IMR-90 (cell line): ENCODE results near the gene MYO1D. TPM values are rescaled to one million over a fixed set of nuclear protein-coding genes. Genes with fewer than 3 reads are reported as not detected.

Experiments
- ATAC-seq: fragments of 200-7000 bp; cut with Tn5 transposase; 2 replicates; pipeline ENCODE4 v1.9.1; 2020; ENCODE audit warnings: low read depth, mild to moderate bottlenecking, moderate library complexity
- BruUV-seq: library from RNA; stranded (reverse); fragments of 400-500 nt; replicated peaks from 2 replicates; lab custom pipeline; 2021; lab: Mats Ljungman, UMichigan
- CTCF ChIA-PET: fragments of 300-600 bp; formaldehyde crosslinking; extraction: SDS; loops from one replicate; lab custom pipeline; 2021; ENCODE audit warnings: antibody characterized with exemption; lab: Yijun Ruan, JAX
- POLR2A ChIA-PET: fragments of 300-600 bp; sonication (Branson Sonifier 250); formaldehyde crosslinking; loops from one replicate; lab custom pipeline; 2022; ENCODE audit warnings: antibody characterized with exemption; ENCODE audit not compliant: unreplicated experiment; lab: Charles Lee
- DNase-seq: peaks from one replicate; pipeline ENCODE4 v3.0.0; 2013
- H2AFZ ChIP-seq: replicated peaks from 2 replicates; pipeline ENCODE3; 2013; ENCODE audit warnings: low read length, mild to moderate bottlenecking; ENCODE audit not compliant: poor library complexity
- H2AK5ac ChIP-seq: 2 replicates; pipeline ENCODE4 v1.6.1; 2013; ENCODE audit warnings: low read depth, low read length, inconsistent platforms
- H2AK9ac ChIP-seq: replicated peaks from 2 replicates; pipeline ENCODE3; 2013; ENCODE audit warnings: mild to moderate bottlenecking, low read depth, low read length, moderate library complexity; ENCODE audit not compliant: poor library complexity
- H2BK120ac ChIP-seq: 2 replicates; pipeline ENCODE4 v1.6.1; 2013; ENCODE audit warnings: low read depth, low read length, inconsistent platforms
- H2BK15ac ChIP-seq: 3 replicates; pipeline ENCODE4 v1.6.1; 2013; ENCODE audit warnings: low read depth, low read length, inconsistent platforms
- H2BK20ac ChIP-seq: 2 replicates; pipeline ENCODE4 v1.6.1; 2013; ENCODE audit warnings: low read depth, mild to moderate bottlenecking, inconsistent platforms, low read length, moderate library complexity
- H2BK5ac ChIP-seq: 2 replicates; pipeline ENCODE4 v1.6.1; 2013; ENCODE audit warnings: mild to moderate bottlenecking, low read depth, low read length, inconsistent platforms; ENCODE audit not compliant: poor library complexity, severe bottlenecking
- H3K14ac ChIP-seq: replicated peaks from 2 replicates; pipeline ENCODE4 v1.6.1; 2013; ENCODE audit warnings: low read depth, low read length, inconsistent platforms
- H3K18ac ChIP-seq: 2 replicates; pipeline ENCODE4 v1.6.1; 2013; ENCODE audit warnings: low read depth, low read length, control low read depth
- H3K23ac ChIP-seq: 2 replicates; pipeline ENCODE4 v1.6.1; 2013; ENCODE audit warnings: low read depth, low read length, inconsistent platforms
- H3K27ac ChIP-seq: 2 replicates; pipeline ENCODE4 v1.5.1; 2013; ENCODE audit warnings: mild to moderate bottlenecking, control low read depth, low read length; ENCODE audit not compliant: insufficient read depth
- H3K27me3 ChIP-seq: 2 replicates; pipeline ENCODE4 v1.6.1; 2013; ENCODE audit warnings: low read length; ENCODE audit not compliant: control insufficient read depth, insufficient read depth
- H3K36me3 ChIP-seq: 2 replicates; pipeline ENCODE4 v1.6.1; 2013; ENCODE audit warnings: low read length, mixed read lengths; ENCODE audit not compliant: control insufficient read depth, insufficient read depth
- H3K4ac ChIP-seq: 2 replicates; pipeline ENCODE4 v1.6.1; 2013; ENCODE audit warnings: low read depth, low read length, inconsistent platforms
- H3K4me1 ChIP-seq: 2 replicates; pipeline ENCODE4 v1.6.1; 2013; ENCODE audit warnings: low read length, mixed read lengths; ENCODE audit not compliant: control insufficient read depth, insufficient read depth
- H3K4me2 ChIP-seq: 2 replicates; pipeline ENCODE4 v1.6.1; 2013; ENCODE audit warnings: low read depth, mild to moderate bottlenecking, control low read depth, low read length, moderate library complexity
- H3K4me3 ChIP-seq: 2 replicates; pipeline ENCODE4 v1.5.1; 2013; ENCODE audit warnings: low read depth, mild to moderate bottlenecking, control low read depth, low read length, moderate library complexity; ENCODE audit not compliant: insufficient read depth
- H3K56ac ChIP-seq: 2 replicates; pipeline ENCODE4 v1.6.1; 2013; ENCODE audit warnings: low read length, inconsistent platforms; ENCODE audit not compliant: insufficient read depth; ENCODE audit errors: extremely low read depth
- H3K79me1 ChIP-seq, 2 experiments: 2 replicates each; pipeline ENCODE4 v1.6.1; 2013; ENCODE audit warnings: low read length in 2 of 2, inconsistent platforms in 1 of 2, low read depth in 1 of 2
- H3K9ac ChIP-seq: 2 replicates; pipeline ENCODE4 v1.6.1; 2013; ENCODE audit warnings: low read depth, low read length, control low read depth
- H3K9me1 ChIP-seq: 2 replicates; pipeline ENCODE4 v1.6.1; 2013; ENCODE audit warnings: low read length, inconsistent platforms; ENCODE audit not compliant: insufficient read depth
- H3K9me3 ChIP-seq: 2 replicates; pipeline ENCODE4 v1.6.1; 2013; ENCODE audit warnings: low read length; ENCODE audit not compliant: control insufficient read depth, insufficient read depth
- H4K20me1 ChIP-seq: 2 replicates; pipeline ENCODE4 v1.6.1; 2013; ENCODE audit warnings: low read length, inconsistent platforms; ENCODE audit not compliant: insufficient read depth
- H4K5ac ChIP-seq: 2 replicates; pipeline ENCODE4 v1.6.1; 2013; ENCODE audit warnings: mild to moderate bottlenecking, low read depth, low read length, control low read depth
- H4K8ac ChIP-seq, 2 experiments: 2 replicates each; pipeline ENCODE4 v1.6.1; 2013; ENCODE audit warnings: low read depth in 2 of 2, low read length in 2 of 2, control low read depth in 1 of 2, inconsistent platforms in 1 of 2
- H4K91ac ChIP-seq: 2 replicates; pipeline ENCODE4 v1.6.1; 2013; ENCODE audit warnings: low read depth, low read length, inconsistent platforms; ENCODE audit not compliant: insufficient read depth
- BHLHE40 ChIP-seq: fragments of 150-350 bp; IDR thresholded peaks from 2 replicates; pipeline ENCODE4 v1.6.1; 2016; ENCODE audit warnings: mild to moderate bottlenecking, low read depth, low read length
- CEBPB ChIP-seq: IDR thresholded peaks from 2 replicates; pipeline ENCODE4 v1.6.1; 2012; ENCODE audit warnings: low read depth, low read length, improper control_type of control experiment
- CHD1 ChIP-seq: IDR thresholded peaks from 2 replicates; pipeline ENCODE4 v1.6.1; 2012; ENCODE audit warnings: low read depth, low read length, improper control_type of control experiment
- CTCF ChIP-seq: conservative IDR thresholded peaks from 2 replicates; pipeline ENCODE4 v1.5.1; 2012; ENCODE audit warnings: mild to moderate bottlenecking, low read depth, low read length, improper control_type of control experiment
- ELK1 ChIP-seq: fragments of 150-350 bp; IDR thresholded peaks from 2 replicates; pipeline ENCODE4 v1.6.1; 2016; ENCODE audit warnings: low read depth, mild to moderate bottlenecking, low read length, moderate library complexity, borderline replicate concordance
- FOS ChIP-seq: fragments of 150-350 bp; IDR thresholded peaks from 2 replicates; pipeline ENCODE4 v1.6.1; 2016; ENCODE audit warnings: low read depth, low read length
- MAFK ChIP-seq: IDR thresholded peaks from 2 replicates; pipeline ENCODE4 v1.6.1; 2012; ENCODE audit warnings: low read depth, low read length, improper control_type of control experiment
- MAZ ChIP-seq: IDR thresholded peaks from 2 replicates; pipeline ENCODE4 v1.6.1; 2012; ENCODE audit warnings: low read depth, mild to moderate bottlenecking, low read length, improper control_type of control experiment, moderate library complexity, borderline replicate concordance
- MXI1 ChIP-seq: IDR thresholded peaks from 2 replicates; pipeline ENCODE4 v1.6.1; 2012; ENCODE audit warnings: low read depth, mild to moderate bottlenecking, low read length, moderate library complexity, borderline replicate concordance
- NFE2L2 ChIP-seq: fragments of 150-350 bp; IDR thresholded peaks from 2 replicates; pipeline ENCODE4 v1.6.1; 2016; ENCODE audit warnings: low read depth, mild to moderate bottlenecking, low read length
- POLR2A ChIP-seq: IDR thresholded peaks from 2 replicates; pipeline ENCODE4 v1.6.1; 2012; ENCODE audit warnings: mild to moderate bottlenecking, low read depth, low read length
- RAD21 ChIP-seq: IDR thresholded peaks from 2 replicates; pipeline ENCODE4 v1.6.1; 2012; ENCODE audit warnings: low read length, improper control_type of control experiment
- RCOR1 ChIP-seq: IDR thresholded peaks from 2 replicates; pipeline ENCODE4 v1.6.1; 2012; ENCODE audit warnings: mild to moderate bottlenecking, low read length, improper control_type of control experiment; ENCODE audit not compliant: insufficient replicate concordance
- RFX5 ChIP-seq: IDR thresholded peaks from 2 replicates; pipeline ENCODE4 v1.8.0; 2012; ENCODE audit warnings: low read depth, mild to moderate bottlenecking, low read length, moderate library complexity
- SMC3 ChIP-seq: fragments of 150-350 bp; IDR thresholded peaks from 2 replicates; pipeline ENCODE4 v1.6.1; 2016; ENCODE audit warnings: low read depth, mild to moderate bottlenecking, antibody characterized with exemption, low read length, moderate library complexity
- WGBS, 2 experiments: methylation state at CpG; one replicate each; pipeline versions ENCODE4 v1.1.5 to v1.1.7; 2013; ENCODE audit warnings: missing lambda C conversion rate in 2 of 2; ENCODE audit not compliant: insufficient read length in 1 of 2; ENCODE audit errors: extremely low coverage in 2 of 2; 5-methylcytosine and 5-hydroxymethylcytosine counted together
- dilution Hi-C: fragments of 300-500 bp; cut with HindIII; formaldehyde crosslinking; loops from one replicate; pipeline ENCODE4 v1.14.3; 2018; ENCODE audit warnings: low sequenced_read_pairs; ENCODE audit not compliant: unreplicated experiment
- in situ Hi-C: fragments of 300-500 bp; cut with MboI; formaldehyde crosslinking; loops from 3 replicates; pipeline ENCODE4 v1.14.3; 2019; ENCODE audit warnings: low sequenced_read_pairs, inconsistent platforms, mixed read lengths
- intact Hi-C: fragments of 100-400 bp; cut with micrococcal nuclease; formaldehyde crosslinking; loops from 2 replicates; pipeline ENCODE4 v1.10.0; 2022
- polyA plus RNA-seq, 3 experiments: library from polyadenylated mRNA; depleted of rRNA; stranded (reverse); fragments of >200 nt; gene quantifications; 2 replicates each; pipeline ENCODE4 v1.2.3, GENCODE V29; 2012; ENCODE audit warnings: low replicate concordance in 1 of 3
- total RNA-seq: library from RNA; depleted of rRNA; stranded (reverse); fragments of >200 nt; gene quantifications from 2 replicates; pipeline ENCODE4 v1.2.3, GENCODE V29; 2012
- TF ChIP-seq, protein P1 (sequence below): fragments of 150-350 bp; IDR thresholded peaks from 2 replicates; pipeline ENCODE4 v1.6.1; 2017; ENCODE audit warnings: mild to moderate bottlenecking, antibody characterized with exemption, low read length, low read depth

MYO1D gene
- total and polyA plus RNA-seq, 2 of the 4 experiments (the other 2 are of a cell fraction): 0.63 to 0.90 TPM

DNA sequence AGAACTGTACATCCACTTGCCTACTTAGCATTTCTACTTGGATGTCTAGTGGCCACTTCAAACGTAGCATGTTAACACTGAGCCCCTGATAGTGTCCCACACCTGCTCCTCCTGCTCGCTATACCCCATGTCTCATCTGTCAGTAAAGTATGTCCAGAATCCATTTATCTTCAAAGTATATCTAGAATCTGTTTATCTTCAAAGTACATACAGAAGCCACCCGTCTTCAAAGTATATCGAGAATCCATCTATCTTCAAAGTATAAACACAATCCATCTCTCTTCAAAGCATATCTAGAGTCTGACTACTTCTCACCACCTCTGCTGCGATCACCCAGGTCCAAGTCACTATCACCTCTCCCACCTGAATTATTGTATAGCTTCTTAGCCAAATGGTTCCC is 43.8 kb downstream of the MYO1D start:
- Histone ChIP-seq H3K27ac (no peak overlapping the region), H2AFZ (no peak overlapping the region), H4K8ac (no peak overlapping the region), H3K79me1 (no peaks in the 10 kb centered on the region), H2AK5ac (no peak overlapping the region), H3K4me2 (no peak overlapping the region), H3K14ac (no peak overlapping the region), H4K5ac (no peak overlapping the region), H4K91ac (no peak overlapping the region), H3K9me3 (no peaks in the 10 kb centered on the region), H2BK20ac (no peak overlapping the region), H3K9ac (no peak overlapping the region), H4K20me1 (no peaks in the 10 kb centered on the region), H2AK9ac (no peak overlapping the region), H3K4me1 (no peaks in the 10 kb centered on the region), H3K56ac (no peak overlapping the region), H3K23ac (no peak overlapping the region), H2BK15ac (no peak overlapping the region), H3K4me3 (no peak overlapping the region), H3K27me3 (no peaks in the 10 kb centered on the region), H3K36me3 (no peaks in the 10 kb centered on the region), H3K18ac (no peak overlapping the region), H2BK120ac (no peak overlapping the region), H3K4ac (no peak overlapping the region), H2BK5ac (no peak overlapping the region), H3K9me1 (no peaks in the 10 kb centered on the region)
- ATAC-seq: no peak
- no TSS peak for BruUV-seq
- in situ Hi-C loops: no loop called here
- intact Hi-C loops: no loop called here
- ChIA-PET CTCF (interaction anchor here (0.6 kb wide), 1 partner anchor 24 kb away, joined by 3 read pairs; no protein-coding TSS in a partner anchor), POLR2A (no interaction called here)
- dilution Hi-C loops: no loop called here
- 0% methylated on average over 2 of the region's 5 CpGs; no CpG with 5 or more reads in 1 of the 2 experiments for WGBS, 2 experiments
- no peak for TF ChIP-seq RFX5
- TF ChIP-seq NFE2L2: no peak
- no peak for TF ChIP-seq FOS
- no peak for TF ChIP-seq MXI1
- no peak for TF ChIP-seq CHD1
- TF ChIP-seq CTCF: no peak
- no peak for TF ChIP-seq MAZ
- TF ChIP-seq, protein P1, sequence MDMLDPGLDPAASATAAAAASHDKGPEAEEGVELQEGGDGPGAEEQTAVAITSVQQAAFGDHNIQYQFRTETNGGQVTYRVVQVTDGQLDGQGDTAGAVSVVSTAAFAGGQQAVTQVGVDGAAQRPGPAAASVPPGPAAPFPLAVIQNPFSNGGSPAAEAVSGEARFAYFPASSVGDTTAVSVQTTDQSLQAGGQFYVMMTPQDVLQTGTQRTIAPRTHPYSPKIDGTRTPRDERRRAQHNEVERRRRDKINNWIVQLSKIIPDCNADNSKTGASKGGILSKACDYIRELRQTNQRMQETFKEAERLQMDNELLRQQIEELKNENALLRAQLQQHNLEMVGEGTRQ: no peak
- TF ChIP-seq RCOR1: no peak
- TF ChIP-seq BHLHE40: no peak
- no peak for TF ChIP-seq POLR2A
- no peak for TF ChIP-seq ELK1
- no peak for TF ChIP-seq SMC3
- no peak for TF ChIP-seq CEBPB
- TF ChIP-seq RAD21: no peak
- no peak for TF ChIP-seq MAFK
- no peak for DNase-seq
